Panc1 (cell line): Measurements from ENCODE around the gene NLRP12. TPM values are rescaled to one million over a fixed set of nuclear protein-coding genes. Genes with fewer than 3 reads are reported as not detected.
"Not testable (repeated sequence)": the region's sequence is repeated elsewhere in the genome, so short reads cannot be mapped to it uniquely, and the experiment has no call there.

Experiments used
- ATAC-seq: fragments of 200-7000 bp; cut with Tn5 transposase; 2 replicates; pipeline ENCODE4 v1.9.1; 2020; ENCODE audit warnings: mild to moderate bottlenecking, moderate library complexity
- BruUV-seq: library from RNA; stranded (reverse); fragments of 400-500 nt; replicated peaks from 2 replicates; lab custom pipeline; 2021; lab: Mats Ljungman, UMichigan
- CTCF ChIA-PET: fragments of 300-600 bp; sonication (Branson Sonifier 250); formaldehyde crosslinking; loops from one replicate; lab custom pipeline; 2022; ENCODE audit warnings: antibody characterized with exemption; lab: Charles Lee
- POLR2A ChIA-PET: fragments of 300-600 bp; sonication (Branson Sonifier 250); formaldehyde crosslinking; loops from one replicate; lab custom pipeline; 2022; ENCODE audit warnings: antibody characterized with exemption; lab: Charles Lee
- DNase-seq: peaks from one replicate; pipeline ENCODE4 v3.0.0-alpha.2; 2010; ENCODE audit warnings: low read depth, low spot score
- H3K27ac ChIP-seq: 2 replicates; pipeline ENCODE4 v1.5.1; 2011; ENCODE audit warnings: mild to moderate bottlenecking, low read length, inconsistent platforms
- H3K27me3 ChIP-seq: fragments of 200-500 bp; sonication (Bioruptor generic); 2 replicates; pipeline ENCODE4 v1.6.0; 2014; ENCODE audit warnings: low read length, inconsistent platforms; ENCODE audit not compliant: control insufficient read depth, insufficient read depth
- H3K36me3 ChIP-seq: fragments of 200-500 bp; sonication (Bioruptor generic); 2 replicates; pipeline ENCODE4 v1.5.1; 2014; ENCODE audit warnings: inconsistent platforms, mild to moderate bottlenecking, low read length, moderate library complexity; ENCODE audit not compliant: control insufficient read depth, insufficient read depth
- H3K4me1 ChIP-seq: 2 replicates; pipeline ENCODE4 v1.5.1; 2011; ENCODE audit warnings: inconsistent platforms, mild to moderate bottlenecking, low read length, moderate library complexity; ENCODE audit not compliant: control insufficient read depth, insufficient read depth
- H3K4me3 ChIP-seq, 2 experiments: 2 replicates each; pipeline ENCODE4 v1.5.1; 2011 to 2012; ENCODE audit warnings: low read depth in 2 of 2, low read length in 2 of 2, mild to moderate bottlenecking in 2 of 2, inconsistent platforms in 1 of 2, moderate library complexity in 1 of 2
- H3K9me3 ChIP-seq: fragments of 200-500 bp; sonication (Bioruptor generic); 2 replicates; pipeline ENCODE4 v1.5.1; 2014; ENCODE audit warnings: low read depth, mild to moderate bottlenecking, inconsistent platforms, low read length, moderate library complexity; ENCODE audit not compliant: control insufficient read depth, insufficient read depth
- REST ChIP-seq, 2 experiments: IDR thresholded peaks; 2 replicates each; pipeline ENCODE4 v1.6.1; 2011 to 2012; ENCODE audit warnings: low read depth in 2 of 2, control low read depth in 1 of 2, low read length in 1 of 2, mild to moderate bottlenecking in 1 of 2, moderate library complexity in 1 of 2; ENCODE audit not compliant: insufficient read depth in 1 of 2
- SIN3A ChIP-seq: IDR thresholded peaks from 2 replicates; pipeline ENCODE4 v1.6.1; 2012; ENCODE audit warnings: low read depth, mild to moderate bottlenecking, low read length, moderate library complexity, borderline replicate concordance; ENCODE audit not compliant: insufficient read depth
- TCF7L2 ChIP-seq: IDR thresholded peaks from 2 replicates; pipeline ENCODE4 v1.6.1; 2011; ENCODE audit warnings: mild to moderate bottlenecking, low read depth, low read length, inconsistent platforms
- in situ Hi-C: cut with HindIII; loops from 2 replicates; pipeline ENCODE4 v1.10.0; 2016; ENCODE audit warnings: low sequenced_read_pairs, low pct_unique_long_range_greater_than_20kb
- intact Hi-C: fragments of 100-400 bp; cut with micrococcal nuclease; formaldehyde crosslinking; loops from one replicate; pipeline ENCODE4 v1.10.0; 2022; ENCODE audit not compliant: unreplicated experiment
- total RNA-seq: library from RNA; stranded (reverse); gene quantifications from one replicate; pipeline ENCODE4 v1.2.1, GENCODE V29; 2021; ENCODE audit not compliant: unreplicated experiment

The NLRP12 gene
- total RNA-seq, 1 experiment from 2014 or later, result 0.05 TPM

- intact Hi-C loops (loop anchor here (10.0 kb wide), 1 partner anchor 140 kb away; no protein-coding TSS in a partner anchor), in situ Hi-C loops (loop anchor here (10.0 kb wide), 1 partner anchor 60 kb away; the partner anchor contains the start of gene CACNG7)
- Histone ChIP-seq H3K4me3 (no peak overlapping the region), H3K36me3 (no peaks in the 10 kb centered on the region), H3K27ac (no peak overlapping the region), H3K9me3 (no peaks in the 10 kb centered on the region), H3K27me3 (no peaks in the 10 kb centered on the region), H3K4me1 (peaks cover 20% of the 10 kb centered on the region)
- ChIA-PET POLR2A (no interaction called here), CTCF (no interaction called here)
- DNase-seq (no peak), ATAC-seq (no peak)
- no peak for TF ChIP-seq REST (IDR thresholded peaks at IDR 0.05; ENCODE audit: insufficient read depth in 1 of 2, low read depth in 2 of 2, low read length in 1 of 2)
- no peak for TF ChIP-seq SIN3A
- no peak for TF ChIP-seq TCF7L2
- BruUV-seq, result no TSS peak
Measured at GRCh38 chr19:53844849-53845246, 20.7 kb upstream of the NLRP12 start.

GRCh38 chr19:53840914-53841313 is 16.8 kb upstream of the NLRP12 start:
- H3K9me3 ChIP-seq, H3K4me3 ChIP-seq, ATAC-seq, H3K36me3 ChIP-seq, DNase-seq, BruUV-seq, H3K27me3 ChIP-seq, POLR2A ChIA-PET: not testable (repeated sequence)
- intact Hi-C loops, result loop anchor here (10.0 kb wide), 1 partner anchor 144 kb away; no protein-coding TSS in a partner anchor
- H3K4me1 ChIP-seq, result peaks cover 20% of the 10 kb centered on the region
- CTCF ChIA-PET, result interaction anchor here (0.9 kb wide), 1 partner anchor 180 kb away, joined by 4 read pairs; no protein-coding TSS in a partner anchor
- in situ Hi-C loops, result loop anchor here (10.0 kb wide), 1 partner anchor 64 kb away; the partner anchor contains the start of gene CACNG7
- peak overlapping the region; percentile 77; the same call in 1 of the 2 replicates for H3K27ac ChIP-seq

- CTCF ChIA-PET, result interaction anchor here (0.6 kb wide), 2 partner anchors 13 to 40 kb away, joined by 3 read pairs; no protein-coding TSS in a partner anchor
- POLR2A ChIA-PET, result interaction anchor here (0.7 kb wide), 2 partner anchors 106 to 563 kb away, joined by 5 read pairs; no protein-coding TSS in a partner anchor
- ATAC-seq, DNase-seq, H3K36me3 ChIP-seq, H3K4me3 ChIP-seq, H3K9me3 ChIP-seq, H3K27me3 ChIP-seq, BruUV-seq, H3K27ac ChIP-seq: not testable (repeated sequence)
- intact Hi-C loops (loop anchor here (10.0 kb wide), 1 partner anchor 145 kb away; no protein-coding TSS in a partner anchor), in situ Hi-C loops (loop anchor here (10.0 kb wide), 1 partner anchor 65 kb away; the partner anchor contains the start of gene CACNG7)
- peaks cover 20% of the 10 kb centered on the region for H3K4me1 ChIP-seq
Measured at GRCh38 chr19:53840241-53840640, 16.1 kb upstream of the NLRP12 start.

- peaks cover 16% of the 10 kb centered on the region for H3K4me1 ChIP-seq
- H3K4me3 ChIP-seq, intact Hi-C loops, BruUV-seq, DNase-seq, ATAC-seq, H3K9me3 ChIP-seq, H3K36me3 ChIP-seq, H3K27me3 ChIP-seq, H3K27ac ChIP-seq, CTCF ChIA-PET, in situ Hi-C loops: not testable (repeated sequence)
- POLR2A ChIA-PET, result interaction anchor here (0.7 kb wide), 1 partner anchor 16 kb away, joined by 3 read pairs; no protein-coding TSS in a partner anchor
Measured at GRCh38 chr19:53838446-53838845, 14.3 kb upstream of the NLRP12 start.

GRCh38 chr19:53832861-53833260 is 8.7 kb upstream of the NLRP12 start:
- H3K27me3 ChIP-seq, H3K36me3 ChIP-seq, intact Hi-C loops, in situ Hi-C loops, H3K4me1 ChIP-seq, H3K27ac ChIP-seq, DNase-seq, BruUV-seq, ATAC-seq, H3K9me3 ChIP-seq, POLR2A ChIA-PET, H3K4me3 ChIP-seq, CTCF ChIA-PET: not testable (repeated sequence)
